Activated CD4-positive, alpha-beta T cell treated with anti-CD3 and anti-CD28 coated beads, Interleukin-2, amount 10 ng/mL, durations not matched to agents 7 days and 5 days (primary cell): ENCODE measurements around the gene GLRA2. TPM values are rescaled to one million over a fixed set of nuclear protein-coding genes. Genes with fewer than 3 reads are reported as not detected.
"Not testable (repeated sequence)": the region's sequence is repeated elsewhere in the genome, so short reads cannot be mapped to it uniquely, and the experiment has no call there.

Source experiments
- CTCF ChIA-PET: fragments of 350-600 bp; sonication (Branson Sonifier 250); formaldehyde crosslinking; loops from one replicate; lab custom pipeline; 2021; ENCODE audit warnings: antibody characterized with exemption; lab: Charles Lee
- POLR2A ChIA-PET: fragments of 350-600 bp; sonication (Branson Sonifier 250); formaldehyde crosslinking; loops from one replicate; lab custom pipeline; 2021; ENCODE audit warnings: antibody characterized with exemption; lab: Charles Lee
- DNase-seq: peaks from one replicate; pipeline ENCODE4 v3.0.0-alpha.2; 2020
- H3K27ac Mint-ChIP-seq: one replicate; pipeline ENCODE4 v1.8.0; 2021; ENCODE audit warnings: mild to moderate bottlenecking, moderate library complexity, mixed read lengths
- H3K27me3 Mint-ChIP-seq: one replicate; pipeline ENCODE4 v1.8.0; 2021; ENCODE audit warnings: mixed read lengths
- H3K36me3 Mint-ChIP-seq: one replicate; pipeline ENCODE4 v1.8.0; 2021; ENCODE audit warnings: low read depth, mixed read lengths
- H3K4me1 Mint-ChIP-seq: one replicate; pipeline ENCODE4 v1.8.0; 2021; ENCODE audit warnings: mixed read lengths
- H3K4me3 Mint-ChIP-seq: one replicate; pipeline ENCODE4 v1.8.0; 2021; ENCODE audit warnings: mild to moderate bottlenecking, moderate library complexity, mixed read lengths
- H3K9me3 Mint-ChIP-seq: one replicate; pipeline ENCODE4 v1.8.0; 2021; ENCODE audit warnings: mixed read lengths
- total RNA-seq, 2 experiments: library from RNA; stranded (reverse); gene quantifications; one replicate each; pipeline ENCODE4 v1.2.3, GENCODE V29; 2021

GLRA2 gene
- total RNA-seq, 2 experiments from 2014 or later = not detected

- DNase-seq, POLR2A ChIA-PET, H3K4me1 Mint-ChIP-seq, CTCF ChIA-PET, H3K9me3 Mint-ChIP-seq, H3K27me3 Mint-ChIP-seq, H3K27ac Mint-ChIP-seq, H3K36me3 Mint-ChIP-seq, H3K4me3 Mint-ChIP-seq: not testable (repeated sequence)
Measured at GRCh38 chrX:14612450-14612849, 83.1 kb downstream of the GLRA2 start.

GRCh38 chrX:14616301-14616700 lies 87.0 kb downstream of the GLRA2 start:
- ChIA-PET CTCF (no interaction called here), POLR2A (no interaction called here)
- Mint-ChIP-seq H3K4me1 (no peaks in the 10 kb centered on the region), H3K36me3 (no peaks in the 10 kb centered on the region), H3K27ac (no peak overlapping the region), H3K4me3 (no peak overlapping the region), H3K27me3 (no peaks in the 10 kb centered on the region), H3K9me3 (no peaks in the 10 kb centered on the region)
- DNase-seq = no peak

- Mint-ChIP-seq H3K4me3 (no peak overlapping the region), H3K9me3 (no peaks in the 10 kb centered on the region), H3K4me1 (no peaks in the 10 kb centered on the region), H3K36me3 (no peaks in the 10 kb centered on the region), H3K27me3 (no peaks in the 10 kb centered on the region), H3K27ac (no peak overlapping the region)
- CTCF ChIA-PET = no interaction called here
- POLR2A ChIA-PET = no interaction called here
- no peak for DNase-seq
Measured at GRCh38 chrX:14616836-14617235, 87.5 kb downstream of the GLRA2 start.

GRCh38 chrX:14618177-14618965 lies 89.0 kb downstream of the GLRA2 start:
- H3K9me3 Mint-ChIP-seq = no peaks in the 10 kb centered on the region
- no peak overlapping the region for H3K27ac Mint-ChIP-seq
- H3K4me3 Mint-ChIP-seq = no peak overlapping the region
- DNase-seq = no peak
- ChIA-PET CTCF (interaction anchor here (0.6 kb wide), 1 partner anchor 31 kb away, joined by 3 read pairs; no protein-coding TSS in a partner anchor), POLR2A (no interaction called here)
- no peaks in the 10 kb centered on the region for H3K36me3 Mint-ChIP-seq
- H3K27me3 Mint-ChIP-seq = no peaks in the 10 kb centered on the region
- no peaks in the 10 kb centered on the region for H3K4me1 Mint-ChIP-seq

DNA sequence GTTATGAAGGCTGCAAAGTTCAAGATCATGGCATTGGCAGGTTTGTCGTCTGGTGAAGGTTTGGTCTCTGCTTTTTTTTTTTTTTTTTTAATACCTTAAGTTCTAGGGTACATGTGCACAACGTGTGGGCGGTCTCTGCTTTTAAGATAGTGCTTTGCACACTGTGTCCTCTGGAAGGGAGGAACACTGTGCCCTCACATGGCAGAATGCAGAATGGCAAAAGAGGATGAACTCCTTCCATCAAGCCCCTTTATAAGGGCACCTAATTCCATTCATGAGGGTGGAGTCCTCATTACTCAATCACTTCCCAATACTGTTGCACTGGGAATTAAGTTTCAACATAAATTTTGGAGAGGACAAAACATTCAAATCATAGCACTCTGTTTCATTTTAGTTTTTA lies 101.4 kb downstream of the GLRA2 start:
- no peaks in the 10 kb centered on the region for H3K36me3 Mint-ChIP-seq
- no peaks in the 10 kb centered on the region for H3K27me3 Mint-ChIP-seq
- H3K27ac Mint-ChIP-seq = no peak overlapping the region
- no peaks in the 10 kb centered on the region for H3K4me1 Mint-ChIP-seq
- POLR2A ChIA-PET = no interaction called here
- CTCF ChIA-PET = no interaction called here
- H3K4me3 Mint-ChIP-seq = no peak overlapping the region
- no peaks in the 10 kb centered on the region for H3K9me3 Mint-ChIP-seq
- no peak for DNase-seq

- no peak for DNase-seq
- H3K36me3 Mint-ChIP-seq = no peaks in the 10 kb centered on the region
- H3K4me3 Mint-ChIP-seq = no peak overlapping the region
- H3K9me3 Mint-ChIP-seq = no peaks in the 10 kb centered on the region
- no peaks in the 10 kb centered on the region for H3K4me1 Mint-ChIP-seq
- H3K27ac Mint-ChIP-seq = no peak overlapping the region
- POLR2A ChIA-PET = no interaction called here
- CTCF ChIA-PET = interaction anchor here (0.7 kb wide), 1 partner anchor 75 kb away, joined by 3 read pairs; no protein-coding TSS in a partner anchor
- H3K27me3 Mint-ChIP-seq = no peaks in the 10 kb centered on the region
Measured at GRCh38 chrX:14641681-14642655, 112.6 kb downstream of the GLRA2 start.

- CTCF ChIA-PET = no interaction called here
- DNase-seq = no peak
Measured at GRCh38 chrX:14660970-14661369, 131.6 kb downstream of the GLRA2 start.

DNA sequence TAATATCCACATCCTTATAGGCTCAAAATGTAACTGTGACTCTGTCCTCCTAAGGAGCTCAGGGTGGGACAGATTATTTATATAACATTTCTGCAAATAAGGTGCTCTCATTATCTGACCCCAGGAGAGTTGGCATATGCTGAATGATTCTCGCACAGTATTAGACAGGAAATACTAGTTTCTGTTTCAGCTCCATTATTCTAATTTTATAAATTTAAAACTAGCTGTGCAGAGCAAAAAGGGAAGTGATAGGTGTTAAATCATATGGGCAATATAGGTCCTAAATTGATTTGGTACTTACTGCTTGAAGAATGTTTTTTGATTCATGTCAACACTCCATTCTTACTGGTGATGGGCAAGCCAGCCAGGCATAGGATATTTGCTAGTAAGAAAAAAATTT lies 141.5 kb downstream of the GLRA2 start:
- CTCF ChIA-PET = no interaction called here

More at GRCh38 chrX:14660970-14661369, 131.6 kb downstream of the GLRA2 start:
- no peak overlapping the region for H3K27ac Mint-ChIP-seq
- POLR2A ChIA-PET = no interaction called here
- no peak overlapping the region for H3K4me3 Mint-ChIP-seq
- H3K4me1 Mint-ChIP-seq = no peaks in the 10 kb centered on the region
- no peaks in the 10 kb centered on the region for H3K9me3 Mint-ChIP-seq
- H3K27me3 Mint-ChIP-seq = peaks cover 1% of the 10 kb centered on the region
- no peaks in the 10 kb centered on the region for H3K36me3 Mint-ChIP-seq

DNA sequence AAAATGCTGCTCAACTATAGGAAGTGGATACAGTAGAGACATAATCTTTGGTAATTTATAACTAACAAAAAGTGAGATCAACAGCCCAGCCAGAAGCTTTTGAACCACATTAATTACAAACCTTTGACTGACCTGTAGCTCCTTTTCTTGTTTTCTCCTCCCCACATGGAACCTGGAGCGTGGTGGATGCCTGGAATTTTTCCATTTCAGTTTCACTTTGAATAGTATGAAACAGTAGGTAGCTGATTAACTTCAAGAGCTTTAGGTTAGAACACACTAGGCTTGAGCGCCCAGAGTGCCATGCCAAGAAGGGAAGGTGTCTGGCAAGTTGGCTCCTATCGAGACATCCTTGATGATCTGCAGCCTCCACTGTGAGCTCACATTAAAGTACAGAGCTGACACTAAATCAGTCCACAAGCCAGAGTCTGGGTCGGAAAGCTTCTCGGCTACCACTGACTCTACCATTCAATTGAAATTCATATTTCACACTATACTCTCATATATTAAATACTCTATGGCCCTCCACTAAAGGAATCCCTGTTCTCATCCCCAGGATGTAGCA lies 143.4 kb downstream of the GLRA2 start:
- no peak overlapping the region for H3K27ac Mint-ChIP-seq
- ChIA-PET CTCF (no interaction called here), POLR2A (no interaction called here)
- H3K36me3 Mint-ChIP-seq = no peaks in the 10 kb centered on the region
- DNase-seq = no peak
- H3K4me1 Mint-ChIP-seq = peaks cover 2% of the 10 kb centered on the region
- H3K9me3 Mint-ChIP-seq = no peaks in the 10 kb centered on the region
- H3K4me3 Mint-ChIP-seq = no peak overlapping the region
- H3K27me3 Mint-ChIP-seq = no peaks in the 10 kb centered on the region

More for the DNA sequence above, 141.5 kb downstream of the GLRA2 start:
- DNase-seq = no peak
- no peaks in the 10 kb centered on the region for H3K36me3 Mint-ChIP-seq
- POLR2A ChIA-PET = no interaction called here
- no peaks in the 10 kb centered on the region for H3K27me3 Mint-ChIP-seq
- no peak overlapping the region for H3K27ac Mint-ChIP-seq
- H3K4me3 Mint-ChIP-seq = no peak overlapping the region
- H3K9me3 Mint-ChIP-seq = no peaks in the 10 kb centered on the region
- peaks cover 2% of the 10 kb centered on the region for H3K4me1 Mint-ChIP-seq

- H3K27ac Mint-ChIP-seq = no peak overlapping the region
- peaks cover 2% of the 10 kb centered on the region for H3K4me1 Mint-ChIP-seq
- no peaks in the 10 kb centered on the region for H3K27me3 Mint-ChIP-seq
- no peaks in the 10 kb centered on the region for H3K9me3 Mint-ChIP-seq
- no peak overlapping the region for H3K4me3 Mint-ChIP-seq
- DNase-seq = no peak
- ChIA-PET CTCF (no interaction called here), POLR2A (no interaction called here)
- no peaks in the 10 kb centered on the region for H3K36me3 Mint-ChIP-seq
Measured at GRCh38 chrX:14673236-14673635, 143.9 kb downstream of the GLRA2 start.

- DNase-seq = no peak
- ChIA-PET POLR2A (no interaction called here), CTCF (no interaction called here)
- Mint-ChIP-seq H3K9me3 (no peaks in the 10 kb centered on the region), H3K27ac (no peak overlapping the region), H3K27me3 (no peaks in the 10 kb centered on the region), H3K4me1 (peaks cover 2% of the 10 kb centered on the region), H3K4me3 (no peak overlapping the region), H3K36me3 (no peaks in the 10 kb centered on the region)
Measured at GRCh38 chrX:14673764-14674163, 144.4 kb downstream of the GLRA2 start.

- no peaks in the 10 kb centered on the region for H3K9me3 Mint-ChIP-seq
- no peak for DNase-seq
- no peaks in the 10 kb centered on the region for H3K36me3 Mint-ChIP-seq
- no peaks in the 10 kb centered on the region for H3K27me3 Mint-ChIP-seq
- no peak overlapping the region for H3K4me3 Mint-ChIP-seq
- POLR2A ChIA-PET = no interaction called here
- no peak overlapping the region for H3K27ac Mint-ChIP-seq
- CTCF ChIA-PET = no interaction called here
- peaks cover 2% of the 10 kb centered on the region for H3K4me1 Mint-ChIP-seq
Measured at GRCh38 chrX:14675500-14675899, 146.2 kb downstream of the GLRA2 start.

DNA sequence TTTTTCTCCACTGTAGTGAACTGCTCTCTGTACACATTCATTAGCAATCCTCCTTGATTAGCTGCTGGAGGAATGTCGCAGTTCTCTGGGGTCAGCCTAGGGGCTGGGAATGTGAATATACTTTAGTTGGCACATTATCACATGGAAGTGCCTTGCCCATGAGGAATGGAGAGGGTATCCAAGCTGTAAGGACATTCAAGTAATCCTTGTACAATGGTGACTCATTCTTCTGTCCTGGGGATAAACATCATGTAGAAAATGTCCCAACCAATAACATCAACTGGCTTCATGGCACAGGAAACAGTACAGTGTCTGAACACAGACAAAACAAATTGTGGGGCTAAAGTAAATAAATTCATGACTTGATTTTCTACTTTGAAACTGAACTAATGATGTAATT lies 147.1 kb downstream of the GLRA2 start:
- Mint-ChIP-seq H3K9me3 (no peaks in the 10 kb centered on the region), H3K4me3 (no peak overlapping the region), H3K36me3 (no peaks in the 10 kb centered on the region), H3K4me1 (peaks cover 2% of the 10 kb centered on the region), H3K27ac (no peak overlapping the region), H3K27me3 (no peaks in the 10 kb centered on the region)
- no peak for DNase-seq
- ChIA-PET CTCF (no interaction called here), POLR2A (no interaction called here)
